CD4-positive, alpha-beta T cell treated with Interleukin-6 at 100 ng/mL for 8 hours (primary cell): ENCODE results near the gene GLYATL1.

Source experiments
- DNase-seq: peaks from one replicate; pipeline ENCODE4 v3.0.0-alpha.2; 2020; ENCODE audit warnings: mixed read lengths, low spot score

GLYATL1 gene

GRCh38 chr11:58926695-58927094 is 12.6 kb upstream of the GLYATL1 start:
- DNase-seq, result no peak

- DNase-seq, result no peak
These were observed 11.7 kb upstream of the GLYATL1 start for GRCh38 chr11:58927393-58928106.

- DNase-seq, result no peak
These were observed 11.2 kb upstream of the GLYATL1 start for GRCh38 chr11:58928107-58928499.

GRCh38 chr11:58928691-58929090 is 10.6 kb upstream of the GLYATL1 start:
- no peak for DNase-seq

GRCh38 chr11:58930926-58931325 is 8.4 kb upstream of the GLYATL1 start:
- no peak for DNase-seq

GRCh38 chr11:58933661-58934060 is 5.6 kb upstream of the GLYATL1 start:
- DNase-seq, result no peak

GRCh38 chr11:58934945-58935513 is 4.3 kb upstream of the GLYATL1 start:
- no peak for DNase-seq

- no peak for DNase-seq
These were observed 890 bp upstream of the GLYATL1 start for GRCh38 chr11:58938398-58938797.

GRCh38 chr11:58940028-58940427 is 740 bp downstream of the GLYATL1 start:
- no peak for DNase-seq

GRCh38 chr11:58941838-58942237 is 2.5 kb downstream of the GLYATL1 start:
- DNase-seq, result no peak

GRCh38 chr11:58945663-58946062 is 6.4 kb downstream of the GLYATL1 start:
- DNase-seq, result no peak

- DNase-seq, result no peak
These were observed 9.9 kb downstream of the GLYATL1 start for GRCh38 chr11:58949184-58949583.

- DNase-seq, result no peak
These were observed 18.6 kb downstream of the GLYATL1 start for GRCh38 chr11:58957922-58958321.

GRCh38 chr11:58958500-58958899 is 19.2 kb downstream of the GLYATL1 start:
- no peak for DNase-seq

GRCh38 chr11:58963551-58964104 is 24.3 kb downstream of the GLYATL1 start:
- no peak for DNase-seq

- DNase-seq, result no peak
These were observed 26.1 kb downstream of the GLYATL1 start for GRCh38 chr11:58965246-58965985.

GRCh38 chr11:58968251-58968711 is 29.0 kb downstream of the GLYATL1 start:
- DNase-seq, result no peak

- DNase-seq, result no peak
These were observed 38.2 kb downstream of the GLYATL1 start for GRCh38 chr11:58977470-58977869.

GRCh38 chr11:58979222-58979621 is 39.9 kb downstream of the GLYATL1 start:
- DNase-seq, result no peak

- DNase-seq, result no peak
These were observed 41.0 kb downstream of the GLYATL1 start for GRCh38 chr11:58980159-58980843.

- DNase-seq, result no peak
These were observed 53.2 kb downstream of the GLYATL1 start for GRCh38 chr11:58992489-58992888.

GRCh38 chr11:58994171-58994570 is 54.9 kb downstream of the GLYATL1 start:
- DNase-seq, result no peak
